GM18861 (cell line): Measurements from ENCODE around the gene SLC35A4.
"Not testable (repeated sequence)": the region's sequence is repeated elsewhere in the genome, so short reads cannot be mapped to it uniquely, and the experiment has no call there.

ENCODE experiments used
- ATAC-seq: cut with Tn5 transposase; IDR thresholded peaks from one replicate; pipeline ENCODE4 v1.9.1; 2021; ENCODE audit not compliant: unreplicated experiment

The SLC35A4 gene

GRCh38 chr5:140588311-140589070 lies 23.9 kb downstream of the SLC35A4 start:
- no peak for ATAC-seq

GRCh38 chr5:140590861-140591260 lies 26.2 kb downstream of the SLC35A4 start:
- ATAC-seq = no peak

DNA sequence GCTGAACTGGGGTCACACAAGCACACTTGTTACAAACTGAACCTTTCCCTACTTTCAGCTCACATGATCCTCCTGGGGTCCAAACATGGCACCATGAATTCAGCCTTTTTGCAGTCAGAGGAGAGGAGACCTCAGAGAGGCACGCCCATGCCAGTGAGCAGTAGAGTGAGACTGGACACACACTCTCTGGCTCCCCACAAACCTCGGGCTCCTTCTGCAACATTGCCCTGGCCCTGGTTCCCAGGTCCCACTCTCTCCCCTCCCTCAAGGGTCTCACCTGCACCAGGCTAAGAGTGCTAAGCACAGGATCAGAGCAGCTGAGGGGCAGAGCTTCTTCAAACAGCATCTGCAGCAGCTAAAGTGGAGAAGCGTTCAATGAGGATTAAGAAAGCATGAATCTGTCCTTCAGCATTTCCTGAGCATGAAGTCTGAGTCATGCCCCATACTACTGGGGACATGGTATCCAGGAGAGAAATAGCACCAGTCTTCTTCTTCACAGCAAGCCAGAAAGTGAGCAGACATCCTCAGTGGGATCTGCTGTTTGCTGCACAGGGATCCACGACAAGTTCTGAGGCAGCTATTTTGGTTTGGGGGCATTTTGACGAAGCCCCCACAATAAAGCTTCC lies 27.2 kb downstream of the SLC35A4 start:
- no peak for ATAC-seq

GRCh38 chr5:140593070-140593469 lies 28.4 kb downstream of the SLC35A4 start:
- not testable (repeated sequence) for ATAC-seq

DNA sequence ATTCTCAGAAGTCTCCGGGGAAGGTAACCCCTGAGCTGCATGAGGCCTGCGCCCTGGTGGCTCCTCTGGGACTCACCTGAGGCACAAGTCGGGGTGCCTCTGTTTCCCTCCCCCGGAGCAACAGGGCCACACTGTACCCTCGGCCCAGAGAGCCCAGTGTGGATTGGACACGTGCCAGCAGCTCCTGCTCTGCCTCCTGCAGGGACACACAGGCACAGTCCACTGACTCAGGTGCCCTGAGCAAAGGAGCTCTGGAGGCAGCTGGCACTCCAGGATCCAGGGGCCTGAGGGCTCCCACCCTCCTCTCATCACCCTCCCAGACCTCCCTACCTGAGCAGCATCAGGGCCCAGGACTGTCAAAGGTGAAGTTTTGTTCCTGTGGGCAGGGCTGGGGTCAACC lies 29.5 kb downstream of the SLC35A4 start:
- no peak for ATAC-seq

DNA sequence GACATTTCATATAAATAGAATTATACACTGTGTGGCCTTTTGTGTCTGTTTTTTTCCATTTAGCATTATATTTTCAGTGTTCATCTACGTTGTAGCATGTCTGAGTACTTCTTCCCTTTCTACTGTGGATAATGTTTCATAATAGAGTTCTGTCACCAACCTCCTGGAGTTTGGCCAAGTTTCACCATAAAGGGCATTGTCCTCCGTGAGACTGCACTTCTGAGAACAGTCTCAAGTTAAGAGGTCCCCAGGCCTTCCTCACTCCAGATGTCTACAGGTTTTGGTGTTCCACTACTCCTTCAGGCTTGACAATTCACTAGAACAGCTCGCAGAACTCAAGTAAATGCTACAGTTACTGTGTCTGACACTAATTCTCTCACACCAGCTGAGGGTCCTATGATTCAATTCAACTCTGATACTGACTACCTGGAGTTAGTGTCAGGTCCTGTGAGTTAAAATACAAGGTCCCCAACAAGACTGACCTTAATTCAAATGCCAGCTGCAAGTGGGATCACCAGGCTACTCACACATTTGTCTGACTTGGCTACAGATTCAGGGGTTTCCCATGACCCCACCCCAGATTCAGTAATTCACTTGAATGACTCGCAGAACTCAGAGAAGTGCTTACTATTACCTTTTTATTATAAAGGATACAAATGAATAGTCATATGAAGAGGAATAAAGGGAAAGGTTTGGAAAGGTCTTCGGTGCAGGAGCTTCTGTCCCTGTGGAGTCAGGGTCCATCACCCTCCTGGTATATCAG lies 31.1 kb downstream of the SLC35A4 start:
- no peak for ATAC-seq

DNA sequence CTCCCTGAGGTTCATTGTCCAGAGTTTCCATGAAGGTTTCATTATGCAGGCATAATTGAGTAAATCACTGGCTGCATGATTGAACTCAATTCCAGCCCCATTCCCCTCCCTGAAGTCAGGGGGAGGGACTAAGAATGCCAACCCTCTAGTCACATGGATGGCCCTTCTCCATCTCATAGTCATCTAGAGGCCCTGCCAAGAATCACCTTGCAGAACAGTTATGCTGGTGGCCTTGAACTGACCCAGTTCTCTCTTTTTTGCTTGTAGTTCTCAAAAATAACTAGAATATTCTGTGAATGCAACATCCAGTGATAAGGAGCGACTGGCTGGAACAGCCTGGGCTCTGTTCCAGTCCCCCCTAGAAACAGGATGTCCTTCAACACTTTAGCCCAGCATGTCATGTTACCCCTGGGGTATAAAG lies 31.7 kb downstream of the SLC35A4 start:
- ATAC-seq = no peak

- ATAC-seq = no peak
Measured at GRCh38 chr5:140598836-140599235, 34.2 kb downstream of the SLC35A4 start.

GRCh38 chr5:140600096-140600495 lies 35.5 kb downstream of the SLC35A4 start:
- ATAC-seq = no peak

DNA sequence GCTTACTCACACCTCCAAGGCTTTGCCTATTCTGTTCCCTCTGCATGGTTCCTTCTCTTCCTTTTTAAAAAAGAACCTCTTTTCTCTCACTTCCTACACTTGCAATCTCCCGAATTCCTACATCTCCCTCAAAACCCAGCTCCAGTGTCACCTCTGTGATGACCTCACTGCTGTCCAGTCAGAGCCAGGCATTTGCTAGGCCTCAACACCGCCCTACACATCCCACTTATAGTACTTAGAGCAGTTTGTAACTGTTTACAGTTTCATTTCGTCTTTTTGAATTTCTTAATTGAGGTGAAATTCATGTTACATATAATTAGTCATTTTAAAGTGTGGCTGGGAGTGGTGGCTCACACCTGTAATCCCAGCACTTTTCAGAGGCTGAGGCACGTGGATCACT lies 37.5 kb downstream of the SLC35A4 start:
- ATAC-seq = no peak

DNA sequence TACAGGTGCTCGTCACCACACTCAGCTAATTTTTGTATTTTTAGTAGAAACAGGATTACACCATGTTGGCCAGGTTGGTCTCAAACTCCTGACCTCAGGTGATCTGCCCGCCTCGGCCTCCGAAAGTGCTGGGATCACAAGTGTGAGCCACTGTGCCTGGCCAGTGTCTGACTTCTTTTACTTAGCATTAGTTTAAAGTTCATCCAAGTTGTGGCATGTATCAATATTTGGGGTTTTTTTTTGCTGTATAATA lies 38.7 kb downstream of the SLC35A4 start:
- ATAC-seq = not testable (repeated sequence)

GRCh38 chr5:140603734-140604133 lies 39.1 kb downstream of the SLC35A4 start:
- no peak for ATAC-seq

DNA sequence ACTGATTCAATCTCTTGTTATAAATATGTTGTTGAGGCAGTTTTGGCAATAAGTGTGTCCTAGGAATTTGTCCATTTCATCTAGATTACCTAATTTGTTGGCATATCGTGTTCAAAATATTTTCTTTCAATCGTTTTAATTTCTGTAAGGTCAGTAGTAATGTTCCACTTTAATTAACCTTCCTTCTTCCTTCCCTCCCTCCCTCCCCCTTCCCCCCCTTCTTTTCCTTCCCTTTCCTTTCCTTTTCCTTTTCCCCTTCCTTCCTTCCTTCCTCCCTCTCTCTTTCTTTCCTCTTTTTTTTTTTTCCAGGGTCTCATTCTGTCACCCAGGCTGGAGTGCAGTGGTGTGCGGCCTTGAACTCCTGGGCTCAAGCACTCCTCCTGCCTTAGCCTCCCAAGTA lies 41.3 kb downstream of the SLC35A4 start:
- no peak for ATAC-seq

GRCh38 chr5:140607031-140607430 lies 42.4 kb downstream of the SLC35A4 start:
- ATAC-seq = no peak

DNA sequence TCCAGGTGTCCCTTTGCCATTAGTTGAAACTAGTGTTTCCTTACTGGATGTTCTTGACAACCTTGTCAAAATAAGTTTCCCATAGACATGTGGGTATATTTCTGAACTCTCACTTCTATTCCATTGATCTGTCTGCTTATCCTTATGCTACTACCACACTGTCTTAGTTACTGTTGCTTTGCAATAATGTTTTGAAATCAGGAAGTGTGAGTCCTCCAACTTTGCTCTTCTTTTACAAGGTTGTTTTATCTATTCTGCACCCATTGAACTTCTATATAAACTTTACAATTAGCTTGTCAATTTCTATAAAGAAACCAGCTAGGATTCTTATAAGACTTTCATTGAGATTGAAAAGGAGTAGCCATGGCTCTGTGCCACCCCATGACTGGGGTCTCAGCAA lies 44.1 kb downstream of the SLC35A4 start:
- ATAC-seq = no peak

GRCh38 chr5:140609126-140609525 lies 44.5 kb downstream of the SLC35A4 start:
- no peak for ATAC-seq

DNA sequence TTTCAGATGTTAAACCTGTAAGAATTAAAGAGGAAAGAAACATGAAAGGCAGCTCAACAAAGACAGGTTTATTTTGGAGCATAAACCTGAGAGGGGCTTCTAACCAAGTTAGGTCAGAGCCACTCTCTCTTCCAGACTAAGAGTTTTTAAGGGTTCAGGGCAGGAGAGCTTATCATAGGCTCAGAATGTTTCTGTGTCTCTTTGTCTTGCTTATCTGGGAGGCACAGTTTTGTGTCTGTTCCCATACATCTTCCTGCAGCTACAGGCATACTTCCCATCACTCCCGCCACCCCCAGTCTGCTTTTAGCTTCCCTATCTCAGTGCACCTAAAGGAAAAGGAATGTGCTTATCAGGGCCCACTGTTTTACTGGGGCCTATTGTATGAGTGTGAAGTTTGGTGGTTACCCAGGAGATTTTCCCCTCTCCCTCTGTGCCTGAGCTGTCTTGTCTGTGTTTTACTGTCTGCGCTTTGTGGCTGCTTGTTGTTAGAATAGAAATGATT lies 46.4 kb downstream of the SLC35A4 start:
- ATAC-seq = no peak
